Ovary (tissue), 3 donors: Measurements from ENCODE around the gene GPR65.

Source experiments
- CTCF ChIP-seq, 3 donors: fragments of 450-650 bp in 2 of 3; fragments of 200-600 bp in 1 of 3; IDR thresholded peaks; one replicate each; pipeline versions ENCODE4 v1.5.1 to v1.8.0; 2016 to 2022; ENCODE audit warnings: antibody characterized with exemption in 3 of 3, mild to moderate bottlenecking in 1 of 3
- EP300 ChIP-seq: sonication (generic); formaldehyde crosslinking; IDR thresholded peaks from one replicate; pipeline ENCODE4 v1.6.1; 2017; ENCODE audit warnings: antibody characterized with exemption
- POLR2A ChIP-seq: fragments of 450-650 bp; IDR thresholded peaks from one replicate; pipeline ENCODE4 v1.6.1; 2017; ENCODE audit warnings: antibody characterized with exemption, mild to moderate bottlenecking, moderate library complexity
- donor health status: DM: no; HTN: no; CAD: no.

- TF ChIP-seq CTCF (IDR thresholded peaks at IDR 0.05): no peak
- TF ChIP-seq POLR2A: no peak
- no peak for TF ChIP-seq EP300
These were observed 10.0 kb upstream of the GPR65 start for GRCh38 chr14:87994974-87995373.
